Fibroblast of lung (primary cell): ENCODE measurements around the gene PRPF8.

Source experiments
- CTCF ChIP-seq, 2 donors: IDR thresholded peaks in 1 of 2; conservative IDR thresholded peaks in 1 of 2; 1 replicate in 1 of 2; 2 replicates in 1 of 2; pipeline ENCODE4 v1.5.1; 2011 to 2012; ENCODE audit warnings: low read length in 2 of 2, control low read depth in 1 of 2, inconsistent platforms in 1 of 2, low read depth in 1 of 2, mild to moderate bottlenecking in 1 of 2
- EZH2 ChIP-seq: IDR thresholded peaks from 2 replicates; pipeline ENCODE4 v1.5.1; 2012; ENCODE audit warnings: low read length, control low read depth, mild to moderate bottlenecking; ENCODE audit errors: missing control alignments

DNA sequence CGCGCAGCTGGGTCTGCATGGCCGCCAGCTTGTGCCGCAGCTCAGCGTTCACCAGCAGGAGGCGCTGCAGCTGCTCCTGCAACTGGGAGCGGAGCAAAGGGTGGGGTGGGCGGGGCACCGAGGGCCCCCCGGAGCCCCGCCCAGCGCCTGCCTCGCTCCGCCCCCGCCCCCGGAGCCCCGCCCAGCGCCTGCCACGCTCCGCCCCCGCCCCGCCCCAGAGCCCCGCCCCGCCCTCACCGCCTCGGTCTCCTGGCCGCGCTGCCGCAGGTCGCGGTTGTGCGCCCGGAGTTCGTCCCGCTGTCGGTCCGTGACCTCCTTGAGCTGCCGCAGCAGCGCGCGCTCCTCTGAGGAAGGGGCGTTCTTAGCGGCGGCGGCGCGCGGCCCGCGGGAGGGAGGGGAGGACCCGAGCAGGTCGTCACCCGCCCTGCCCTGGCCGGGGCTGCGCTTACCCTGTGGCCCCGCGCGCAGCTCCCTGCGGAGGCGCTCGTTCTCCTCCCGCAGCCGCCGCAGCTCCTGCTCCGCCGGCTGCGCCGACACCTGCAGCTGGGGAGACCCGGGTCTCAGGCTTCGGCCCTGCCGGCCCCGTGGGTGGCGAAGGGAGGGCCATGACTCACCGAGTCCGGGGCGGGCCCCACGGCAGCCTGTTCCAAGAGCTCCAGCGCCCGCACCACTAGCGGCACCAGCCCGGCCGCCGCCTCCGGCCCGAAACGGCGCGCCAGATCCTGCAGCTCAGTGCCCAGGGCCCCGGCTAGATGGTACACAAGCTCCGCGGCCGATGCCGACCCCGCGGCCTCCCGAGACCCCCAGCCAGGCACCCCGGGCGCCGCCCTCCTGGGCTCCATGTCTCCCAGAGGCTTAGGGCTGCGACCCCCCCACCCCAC lies 35.5 kb downstream of the PRPF8 start:
- no peak for TF ChIP-seq EZH2
- peak in 1 of 2 donors; percentile 69 for TF ChIP-seq CTCF (conservative IDR thresholded peaks at IDR 0.05 in 1 of 2, IDR thresholded peaks at IDR 0.05 in 1 of 2; ENCODE audit: low read depth in 1 of 2, low read length in 2 of 2)
